ENCODE data around the gene EFCAB11. TPM values are rescaled to one million over a fixed set of nuclear protein-coding genes. Genes with fewer than 3 reads are reported as not detected.

Gene EFCAB11
- total and polyA plus RNA-seq, 2 of the 4 experiments (the other 2 are of a cell fraction) = 2.2 to 5.3 TPM

DNA sequence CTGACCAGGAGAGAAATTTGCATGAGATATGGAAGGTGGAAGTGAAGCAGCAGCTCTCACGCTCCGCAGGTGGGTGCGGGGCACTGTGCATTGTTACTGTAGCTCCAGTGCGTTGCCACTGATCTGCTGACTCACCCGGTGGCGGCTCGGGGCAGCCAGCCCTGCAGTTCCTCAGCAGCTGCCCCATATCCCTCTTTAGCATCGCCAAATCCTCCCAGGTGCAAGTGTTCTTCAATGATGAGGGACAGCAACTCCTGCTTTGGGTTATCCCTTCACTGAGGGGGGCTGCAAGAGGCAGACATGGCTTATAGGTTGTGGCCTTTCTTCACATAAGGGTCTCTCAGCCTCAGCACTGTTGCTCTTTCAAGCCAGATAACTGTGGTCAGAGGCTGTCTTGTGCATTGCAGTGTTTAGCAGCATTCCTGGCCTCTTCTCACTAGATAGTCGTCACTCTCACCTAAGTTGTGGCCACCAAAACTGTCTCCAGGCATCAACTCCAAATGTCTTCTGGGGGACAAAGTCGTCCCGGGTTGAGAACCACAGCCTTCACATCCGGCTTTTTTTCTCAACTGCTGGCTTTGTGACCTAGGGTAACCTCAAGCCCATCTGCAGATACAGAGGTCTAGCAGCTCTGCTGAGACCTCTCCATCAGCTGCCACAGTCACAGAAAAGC lies 180.8 kb downstream of the EFCAB11 start:
- no TSS peak for BruUV-seq (replicated peaks)
- Histone ChIP-seq H3K9me1 (ENCODE audit: insufficient read depth, low read length) (peaks cover 21% of the 10 kb centered on the region), H3K18ac (ENCODE audit: low read depth, low read length) (peak overlapping the region; percentile 49; the same call in 1 of the 2 replicates), H3K4me3 (ENCODE audit: insufficient read depth, low read depth, low read length) (no peak overlapping the region), H3K4me1 (ENCODE audit: control insufficient read depth, insufficient read depth, low read length) (peaks cover 23% of the 10 kb centered on the region), H3K23ac (ENCODE audit: low read depth, low read length) (no peak overlapping the region), H2AFZ (replicated peaks; ENCODE audit: low read length, poor library complexity) (peak overlapping the region; percentile 72), H2BK5ac (ENCODE audit: low read depth, low read length, poor library complexity, severe bottlenecking) (peak overlapping the region; percentile 57), H2BK120ac (ENCODE audit: low read depth, low read length) (peak overlapping the region; percentile 100), H3K9ac (ENCODE audit: low read depth, low read length) (no peak overlapping the region), H4K5ac (ENCODE audit: low read depth, low read length) (peak overlapping the region; percentile 71; the same call in 1 of the 2 replicates), H3K9me3 (ENCODE audit: control insufficient read depth, insufficient read depth, low read length) (no peaks in the 10 kb centered on the region), H3K27ac (ENCODE audit: insufficient read depth, low read length) (peak overlapping the region; percentile 1; the same call in 1 of the 2 replicates), H4K91ac (ENCODE audit: insufficient read depth, low read depth, low read length) (peak overlapping the region; percentile 99), H2BK15ac (ENCODE audit: low read depth, low read length) (peak overlapping the region; percentile 96; the same call in 2 of the 3 replicates), H3K14ac (replicated peaks; ENCODE audit: low read depth, low read length) (peak overlapping the region; percentile 51), H3K36me3 (ENCODE audit: control insufficient read depth, insufficient read depth, low read length) (no peaks in the 10 kb centered on the region), H4K20me1 (ENCODE audit: insufficient read depth, low read length) (no peaks in the 10 kb centered on the region), H2AK5ac (ENCODE audit: low read depth, low read length) (peak overlapping the region; percentile 89), H3K56ac (ENCODE audit: extremely low read depth, insufficient read depth, low read length) (no peak overlapping the region), H3K4me2 (ENCODE audit: low read depth, low read length) (no peak overlapping the region), H4K8ac (ENCODE audit: low read depth in 2 of 2, low read length in 2 of 2) (peak overlapping the region; percentile 21 to 54; a peak in 2 of 4 replicates), H3K4ac (ENCODE audit: low read depth, low read length) (peak overlapping the region; percentile 99), H2BK20ac (ENCODE audit: low read depth, low read length) (peak overlapping the region; percentile 91), H3K79me1 (ENCODE audit: low read depth in 1 of 2, low read length in 2 of 2) (0 out of 4 replicates have a peak, but pooled peaks cover 0 to 8% of the 10 kb centered on the region in 2 experiments), H3K27me3 (ENCODE audit: control insufficient read depth, insufficient read depth, low read length) (no peaks in the 10 kb centered on the region), H2AK9ac (replicated peaks; ENCODE audit: low read depth, low read length, poor library complexity) (no peak overlapping the region)
- ATAC-seq (ENCODE audit: low read depth) = 0 out of 2 replicates have a peak, but pooled peaks have one; percentile 30
- WGBS, 2 experiments (ENCODE audit: extremely low coverage in 2 of 2, insufficient read length in 1 of 2) = 74% methylated on average over 7 of the region's 12 CpGs; no CpG with 5 or more reads in 1 of the 2 experiments
- CTCF ChIA-PET = no interaction called here
- peak; percentile 47 for DNase-seq
- in situ Hi-C loops (cut with MboI; ENCODE audit: low sequenced_read_pairs) = loop anchor here (25.0 kb wide), 1 partner anchor 736 kb away; no protein-coding TSS in a partner anchor
- dilution Hi-C loops (cut with HindIII; ENCODE audit: low sequenced_read_pairs, unreplicated experiment) = no loop called here
- POLR2A ChIA-PET (ENCODE audit: unreplicated experiment) = no interaction called here
- TF ChIP-seq FOS (IDR thresholded peaks at IDR 0.05; ENCODE audit: low read depth, low read length) (peak; percentile 8; the same call in 1 of the 2 replicates), POLR2A (IDR thresholded peaks at IDR 0.05; ENCODE audit: low read depth, low read length) (no peak), NFE2L2 (IDR thresholded peaks at IDR 0.05; ENCODE audit: low read depth, low read length) (peak; percentile 55; the same call in 1 of the 2 replicates), CHD1 (IDR thresholded peaks at IDR 0.05; ENCODE audit: low read depth, low read length) (no peak)
- TF ChIP-seq, protein P1, sequence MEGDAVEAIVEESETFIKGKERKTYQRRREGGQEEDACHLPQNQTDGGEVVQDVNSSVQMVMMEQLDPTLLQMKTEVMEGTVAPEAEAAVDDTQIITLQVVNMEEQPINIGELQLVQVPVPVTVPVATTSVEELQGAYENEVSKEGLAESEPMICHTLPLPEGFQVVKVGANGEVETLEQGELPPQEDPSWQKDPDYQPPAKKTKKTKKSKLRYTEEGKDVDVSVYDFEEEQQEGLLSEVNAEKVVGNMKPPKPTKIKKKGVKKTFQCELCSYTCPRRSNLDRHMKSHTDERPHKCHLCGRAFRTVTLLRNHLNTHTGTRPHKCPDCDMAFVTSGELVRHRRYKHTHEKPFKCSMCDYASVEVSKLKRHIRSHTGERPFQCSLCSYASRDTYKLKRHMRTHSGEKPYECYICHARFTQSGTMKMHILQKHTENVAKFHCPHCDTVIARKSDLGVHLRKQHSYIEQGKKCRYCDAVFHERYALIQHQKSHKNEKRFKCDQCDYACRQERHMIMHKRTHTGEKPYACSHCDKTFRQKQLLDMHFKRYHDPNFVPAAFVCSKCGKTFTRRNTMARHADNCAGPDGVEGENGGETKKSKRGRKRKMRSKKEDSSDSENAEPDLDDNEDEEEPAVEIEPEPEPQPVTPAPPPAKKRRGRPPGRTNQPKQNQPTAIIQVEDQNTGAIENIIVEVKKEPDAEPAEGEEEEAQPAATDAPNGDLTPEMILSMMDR (conservative IDR thresholded peaks at IDR 0.05; ENCODE audit: low read depth, low read length) = no peak
- TF ChIP-seq, protein P2, sequence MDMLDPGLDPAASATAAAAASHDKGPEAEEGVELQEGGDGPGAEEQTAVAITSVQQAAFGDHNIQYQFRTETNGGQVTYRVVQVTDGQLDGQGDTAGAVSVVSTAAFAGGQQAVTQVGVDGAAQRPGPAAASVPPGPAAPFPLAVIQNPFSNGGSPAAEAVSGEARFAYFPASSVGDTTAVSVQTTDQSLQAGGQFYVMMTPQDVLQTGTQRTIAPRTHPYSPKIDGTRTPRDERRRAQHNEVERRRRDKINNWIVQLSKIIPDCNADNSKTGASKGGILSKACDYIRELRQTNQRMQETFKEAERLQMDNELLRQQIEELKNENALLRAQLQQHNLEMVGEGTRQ (IDR thresholded peaks at IDR 0.05; ENCODE audit: low read depth, low read length) = no peak
- intact Hi-C loops (cut with micrococcal nuclease) = no loop called here
